Activated gamma-delta T cell (primary cell): Measurements from ENCODE around the gene FGGY.
"Not testable (repeated sequence)": the region's sequence is repeated elsewhere in the genome, so short reads cannot be mapped to it uniquely, and the experiment has no call there.

Experiments used
- DNase-seq: peaks from one replicate; lab custom pipeline; 2025; lab: John Stamatoyannopoulos, UW

FGGY gene

DNA sequence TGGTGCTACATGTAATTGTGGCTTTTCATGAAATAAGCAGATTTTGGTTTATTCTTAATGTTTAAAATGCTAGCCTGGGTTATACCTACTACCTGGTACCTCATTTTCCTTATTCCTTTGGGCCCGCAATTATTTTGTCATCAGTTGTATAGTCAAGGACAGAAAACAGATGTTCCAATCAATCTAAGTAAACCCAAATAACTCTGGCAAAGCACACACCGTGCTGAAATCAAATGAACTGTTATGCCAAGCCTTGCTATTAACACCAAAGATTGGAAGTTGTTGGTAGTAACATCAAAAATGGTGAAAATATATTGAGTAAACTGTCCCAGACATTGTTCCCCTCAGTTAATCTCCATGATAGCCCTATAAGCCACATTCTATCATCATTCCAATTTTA is 248.9 kb downstream of the FGGY start:
- DNase-seq = no peak

DNA sequence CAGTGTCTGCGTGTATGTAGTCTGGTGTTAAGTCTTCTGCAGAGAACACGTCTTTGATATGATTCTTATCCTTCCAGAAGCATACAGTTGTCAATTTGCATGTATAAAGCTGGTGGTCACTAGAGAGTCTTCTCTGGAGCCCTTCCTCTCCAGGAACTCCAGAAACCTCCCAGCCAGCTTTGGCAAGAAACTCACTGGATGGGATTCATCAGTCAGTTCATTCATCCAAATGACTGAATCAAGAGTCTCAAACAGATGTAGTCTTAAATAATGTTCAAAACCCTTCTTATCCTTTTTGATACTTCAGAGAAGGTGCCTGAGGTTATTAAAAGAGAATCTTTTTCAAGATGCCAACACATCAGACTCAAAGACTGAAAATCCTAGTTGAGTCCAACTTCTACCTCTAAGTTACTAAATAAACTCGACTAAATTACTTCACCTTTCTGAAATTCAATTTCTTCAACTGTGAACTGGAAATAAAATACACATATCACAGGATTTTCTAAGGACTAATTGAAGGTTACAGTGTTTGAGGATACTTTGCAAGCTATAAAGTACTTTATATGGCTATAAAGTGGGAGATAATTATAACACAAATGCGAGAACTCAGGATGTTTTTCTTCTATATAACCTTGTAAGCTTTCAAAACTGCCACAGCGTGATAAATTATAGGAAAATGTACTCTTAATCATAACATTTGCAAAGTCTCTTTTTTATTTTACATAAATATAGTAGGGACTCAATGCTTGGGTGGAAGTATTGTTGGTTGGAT is 252.4 kb downstream of the FGGY start:
- DNase-seq = no peak

DNA sequence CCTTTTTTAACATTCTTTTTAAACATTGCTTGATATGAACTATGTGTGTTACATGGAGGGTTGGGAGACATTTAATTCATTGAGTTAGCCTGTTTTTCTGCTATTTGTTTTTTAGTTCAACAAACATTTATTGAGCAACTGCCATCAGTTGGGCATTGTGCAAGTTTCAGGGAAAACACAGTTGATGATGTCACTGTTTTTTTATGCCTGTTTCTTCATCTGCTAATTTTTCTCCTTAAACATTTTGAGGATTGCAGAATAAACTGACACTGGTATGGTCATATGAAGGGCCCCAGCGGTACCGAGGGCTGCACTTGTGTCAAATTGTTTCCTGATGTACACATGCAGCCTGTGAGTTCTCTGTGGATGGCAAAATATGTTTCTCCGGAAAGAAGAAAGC is 253.0 kb downstream of the FGGY start:
- DNase-seq = no peak

DNA sequence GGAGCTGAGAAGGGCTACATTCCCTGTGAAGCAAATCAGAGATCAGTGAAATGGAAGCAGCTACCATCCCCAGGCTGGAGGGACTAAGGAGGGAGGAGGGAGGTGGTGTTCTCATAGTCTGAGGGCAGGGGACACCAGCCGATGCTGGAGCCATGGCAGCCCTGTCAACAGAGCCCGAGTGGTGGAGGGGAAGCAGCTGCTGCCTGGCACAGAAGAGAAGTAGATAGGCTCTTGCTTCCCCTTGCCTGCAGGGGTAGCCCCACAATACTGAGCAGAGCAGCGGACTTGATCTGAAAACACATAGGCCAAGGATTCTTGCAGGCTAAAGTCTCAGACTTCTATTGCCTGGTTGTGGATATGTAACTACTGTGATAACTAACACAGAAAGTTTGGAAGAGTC is 255.1 kb downstream of the FGGY start:
- DNase-seq = no peak

DNA sequence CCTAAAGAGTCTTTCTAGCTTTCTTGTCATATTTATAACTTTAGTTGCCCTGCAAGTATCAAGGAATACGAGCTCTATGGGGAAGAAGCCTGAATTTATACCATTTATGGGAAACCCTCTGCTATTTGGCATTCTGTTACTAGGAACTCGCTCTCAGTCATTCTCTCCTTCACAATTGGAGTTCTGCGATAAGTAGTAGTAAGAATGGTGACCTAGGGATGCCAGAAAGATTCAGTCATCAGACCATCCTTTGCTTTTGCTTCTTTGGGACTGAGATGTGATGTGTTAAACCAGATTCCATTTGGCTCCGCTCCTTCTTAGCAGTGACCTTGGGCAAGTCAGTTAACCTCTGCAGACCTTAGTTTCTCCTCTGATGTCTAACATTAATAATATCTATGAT is 256.5 kb downstream of the FGGY start:
- DNase-seq = no peak

DNA sequence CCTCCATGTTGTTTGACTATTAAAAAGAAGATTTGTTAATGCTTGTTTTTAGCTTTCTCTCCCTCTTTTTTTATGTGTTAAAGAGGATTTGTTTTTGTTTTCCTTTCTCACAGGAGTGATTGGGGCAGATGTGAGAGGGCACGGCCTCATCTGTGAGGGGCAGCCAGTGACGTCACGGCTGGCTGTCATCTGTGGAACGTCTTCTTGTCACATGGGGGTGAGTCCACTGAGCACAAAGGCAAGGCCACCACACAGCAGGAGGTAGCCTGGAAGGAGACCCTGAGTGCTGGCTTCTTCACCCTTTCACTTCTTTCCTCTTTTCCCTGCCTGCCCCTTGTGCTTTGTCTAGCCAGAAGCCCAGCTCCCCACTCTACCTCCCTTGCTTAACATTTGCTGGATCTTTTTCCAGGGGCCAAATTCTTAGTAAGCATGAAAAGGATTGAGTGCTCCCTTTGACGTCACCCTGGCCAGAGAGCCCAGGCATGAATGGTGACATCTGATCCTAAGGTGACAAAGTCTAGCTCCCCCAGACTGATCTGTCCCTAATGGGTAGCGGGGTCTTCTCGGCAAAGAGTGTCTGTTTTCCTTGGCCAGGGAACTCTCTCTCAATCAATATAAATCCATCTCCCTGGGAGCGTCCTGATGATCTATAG is 257.2 kb downstream of the FGGY start:
- no peak for DNase-seq

DNA sequence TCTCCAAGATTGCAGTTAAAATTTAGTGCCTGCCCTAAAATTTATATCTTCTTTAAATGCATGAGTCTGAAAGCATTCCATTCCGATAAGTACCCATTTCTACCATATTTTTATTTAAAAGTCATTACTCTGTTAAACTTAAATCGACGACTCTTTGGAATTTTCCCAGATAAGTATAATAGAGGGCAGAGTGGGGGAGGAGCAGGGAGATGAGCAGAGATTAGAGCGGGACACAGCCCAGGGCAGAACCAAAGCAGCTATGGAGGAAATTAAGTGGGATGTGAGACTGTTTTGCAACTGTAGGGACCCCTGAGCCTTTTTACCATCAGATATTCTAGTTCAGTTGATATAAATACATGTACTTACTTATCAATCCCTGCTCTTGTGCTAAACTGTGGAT is 257.9 kb downstream of the FGGY start:
- no peak for DNase-seq

DNA sequence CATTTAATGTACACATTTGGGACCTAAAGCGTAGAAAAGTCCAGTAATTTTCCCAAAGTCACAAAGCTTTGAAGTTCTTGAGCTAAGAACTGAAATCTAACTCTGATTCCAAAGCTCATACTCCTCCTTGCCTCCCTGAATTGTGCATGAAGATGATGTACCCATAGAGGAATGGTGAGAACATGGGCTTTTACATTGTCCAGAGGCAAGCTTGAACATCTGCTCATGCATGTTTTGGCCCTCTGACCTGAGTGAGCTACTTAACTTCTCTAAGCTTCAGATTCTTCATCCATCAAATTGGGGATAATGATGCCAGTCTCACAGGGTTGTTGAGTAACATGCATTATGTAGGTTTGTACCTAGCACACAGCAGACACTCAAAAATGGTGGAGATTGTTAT is 259.5 kb downstream of the FGGY start:
- DNase-seq = no peak

DNA sequence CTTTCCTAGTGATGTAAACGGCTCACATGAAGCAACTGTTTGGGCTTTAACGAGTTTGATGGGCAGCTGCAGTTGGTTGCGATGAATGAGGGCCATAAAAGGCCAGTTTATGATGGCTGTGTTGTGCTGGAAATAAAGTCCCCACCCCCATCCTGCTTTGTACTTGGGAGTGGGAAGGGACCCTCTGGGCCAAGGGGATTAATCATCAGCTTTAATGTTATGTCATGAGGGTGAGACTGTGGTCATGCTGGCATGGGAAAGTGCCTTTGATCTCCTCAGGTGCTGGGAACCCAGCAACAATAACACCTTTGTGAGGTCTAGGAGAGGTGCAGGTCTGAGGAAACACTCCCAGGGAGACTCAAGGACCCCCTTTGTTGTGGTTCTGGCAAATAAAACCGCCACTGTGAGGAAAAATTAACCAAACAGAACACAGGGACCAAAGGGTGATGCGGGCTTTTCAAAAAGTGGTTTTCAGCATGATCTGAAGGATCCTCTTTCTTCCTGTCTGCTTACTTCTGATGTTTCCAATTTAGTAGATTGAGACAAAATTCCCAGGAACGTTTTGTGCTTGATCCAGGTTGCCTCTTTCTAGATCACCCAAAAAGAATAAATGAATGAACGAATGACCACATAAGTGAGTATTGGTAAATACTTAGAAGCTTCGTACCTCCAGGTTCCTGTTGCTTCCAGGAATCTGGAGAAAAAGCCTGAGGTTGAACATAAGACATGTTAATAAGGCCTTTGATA is 260.1 kb downstream of the FGGY start:
- DNase-seq = no peak

DNA sequence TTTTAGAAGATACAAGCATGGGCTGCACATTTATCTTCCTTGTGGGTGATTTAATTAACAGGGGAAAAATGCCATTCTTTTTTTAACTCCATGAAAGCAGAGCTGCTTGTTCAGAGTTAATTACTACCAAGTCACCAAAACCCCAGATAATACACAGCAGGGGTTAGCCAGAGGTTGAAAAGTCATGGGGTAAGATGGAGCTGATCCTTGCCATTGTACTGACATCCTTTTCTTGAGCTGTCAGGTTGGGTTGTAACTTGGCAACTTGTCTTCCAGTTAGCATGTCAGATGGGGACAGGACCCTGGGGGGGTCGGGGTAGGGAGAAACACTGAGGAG is 260.6 kb downstream of the FGGY start:
- no peak for DNase-seq

DNA sequence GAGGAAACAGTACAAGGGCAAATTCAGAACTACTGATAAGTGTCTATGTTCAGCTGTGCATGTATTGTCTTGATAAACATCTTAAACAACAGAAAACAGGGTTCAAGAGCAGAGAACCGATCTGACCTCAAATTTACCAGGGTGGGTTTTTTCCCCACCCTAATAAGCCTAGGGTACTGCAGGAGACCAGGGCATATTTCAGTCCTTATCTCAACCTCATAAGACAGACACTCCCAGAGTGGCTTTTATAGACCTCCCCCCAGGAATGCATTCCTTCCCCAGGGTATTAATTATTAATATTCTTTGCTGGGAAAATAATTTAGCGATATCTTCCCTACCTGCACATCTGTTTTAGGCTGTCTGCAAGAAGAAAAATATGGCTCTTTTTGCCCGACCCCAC is 261.7 kb downstream of the FGGY start:
- not testable (repeated sequence) for DNase-seq

DNA sequence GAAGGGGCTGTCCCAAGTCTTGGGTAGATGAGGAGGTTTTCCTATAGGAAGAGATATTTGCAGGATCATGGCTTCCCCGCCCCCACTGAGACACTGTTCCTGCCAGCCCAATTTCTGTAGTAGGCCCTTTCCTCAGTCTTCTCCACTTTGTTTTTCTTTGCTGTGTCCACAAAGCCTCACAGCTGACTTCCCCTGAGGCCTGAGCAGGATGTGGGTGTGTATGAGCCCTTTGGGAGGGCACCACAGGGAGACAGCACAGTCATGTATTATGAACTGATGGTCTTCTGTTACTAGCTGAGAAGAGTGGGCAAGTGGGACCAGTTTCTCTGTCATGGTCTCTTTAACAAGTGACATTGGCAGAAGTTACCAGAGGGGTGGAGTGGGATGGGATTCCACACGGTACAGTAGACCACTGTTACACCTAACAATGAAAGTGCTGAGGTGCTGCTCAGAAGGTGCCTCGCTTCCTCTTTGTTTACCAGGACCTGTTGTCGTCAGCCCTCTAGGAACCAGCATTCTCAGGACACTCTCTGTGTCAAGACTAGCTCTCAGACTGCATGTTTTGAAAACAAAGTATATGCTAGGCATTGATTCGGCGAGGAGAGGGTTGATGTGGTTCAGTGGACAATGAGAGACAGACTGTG is 264.0 kb downstream of the FGGY start:
- DNase-seq = no peak

DNA sequence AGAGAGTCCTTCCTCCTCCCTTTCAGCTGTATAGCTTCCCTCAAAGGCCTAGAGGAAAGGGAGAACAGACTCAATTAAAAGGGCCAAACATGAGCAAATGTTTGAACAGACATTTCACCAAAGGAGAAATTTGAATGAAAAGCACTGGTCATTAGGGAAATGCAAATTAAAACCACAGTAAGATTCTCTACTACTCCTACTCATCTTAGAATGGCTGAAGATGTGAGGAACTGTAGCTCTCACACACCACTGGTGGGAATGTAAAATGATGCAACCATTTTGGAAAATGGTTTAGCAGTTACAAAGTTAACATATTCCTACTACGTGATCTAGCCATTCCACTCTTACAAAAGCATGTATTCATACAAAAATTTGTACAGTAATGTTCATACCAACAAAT is 264.9 kb downstream of the FGGY start:
- DNase-seq = no peak

DNA sequence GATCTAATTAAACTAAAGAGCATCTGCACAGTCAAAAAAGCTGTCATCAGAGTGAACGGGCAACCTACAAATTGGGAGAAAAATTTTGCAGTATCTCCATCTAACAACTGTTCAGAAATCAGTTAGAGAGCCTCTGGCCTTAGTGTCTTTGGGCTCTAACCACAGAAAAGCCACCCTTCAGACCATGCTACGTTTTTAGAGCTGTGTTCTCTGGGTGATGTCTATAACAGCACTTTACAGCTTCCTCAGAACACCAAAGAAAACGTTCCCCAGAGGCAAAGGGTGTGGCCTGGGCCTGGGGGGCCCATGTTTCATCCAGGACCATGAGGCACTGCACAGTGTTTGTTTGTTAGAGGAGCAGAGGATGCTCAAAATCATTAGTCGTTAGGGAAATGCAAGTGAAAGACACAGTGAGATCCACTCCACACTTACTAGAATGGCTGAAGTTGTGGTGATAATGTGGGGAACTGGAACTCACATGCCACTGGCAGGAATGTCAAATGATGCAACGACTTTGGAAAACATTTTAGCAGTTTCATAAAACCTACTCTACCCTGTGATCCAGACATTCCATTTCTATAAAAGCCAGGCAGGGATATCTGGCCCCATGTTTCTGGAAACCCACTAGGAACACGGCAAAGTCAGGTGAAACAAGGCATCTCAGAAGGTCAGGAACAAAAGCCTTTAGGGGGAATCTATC is 267.4 kb downstream of the FGGY start:
- DNase-seq = no peak

DNA sequence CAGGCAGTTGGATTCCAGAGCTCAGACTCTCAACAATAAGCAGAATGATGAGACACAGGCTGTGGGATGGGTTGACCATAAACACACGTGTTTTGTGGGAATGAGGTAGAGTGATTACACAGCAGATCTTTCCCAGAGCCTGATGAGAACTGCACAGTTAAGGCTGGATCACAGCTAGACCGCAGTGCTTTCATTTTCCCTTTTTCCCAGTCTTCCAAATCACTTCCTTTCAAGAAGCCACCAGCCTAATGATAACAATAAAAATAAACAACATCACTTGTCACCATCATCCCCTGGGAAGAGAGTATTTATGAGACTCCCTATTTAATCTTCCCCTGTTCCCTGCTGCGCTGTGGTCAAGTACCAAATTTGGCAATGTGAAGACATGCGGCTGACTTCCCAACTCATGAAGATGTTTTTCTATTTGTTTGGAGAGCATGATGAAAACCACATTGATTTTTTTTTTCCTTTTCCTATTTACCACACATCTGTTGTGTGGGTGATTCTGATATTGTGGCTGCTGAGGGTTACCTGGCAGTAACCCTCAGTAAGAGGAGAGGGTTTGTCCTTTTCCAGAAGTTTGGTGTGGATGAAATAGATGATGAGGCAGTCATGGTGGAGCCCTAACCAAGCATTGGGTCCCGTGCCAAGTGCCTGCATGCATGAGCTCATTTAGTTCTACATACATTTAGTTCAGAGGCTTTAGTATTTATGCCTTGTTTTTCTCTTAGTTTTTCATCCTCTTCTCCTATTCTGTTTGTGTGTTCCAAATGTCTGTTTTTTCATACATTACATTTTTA is 268.9 kb downstream of the FGGY start:
- no peak for DNase-seq

DNA sequence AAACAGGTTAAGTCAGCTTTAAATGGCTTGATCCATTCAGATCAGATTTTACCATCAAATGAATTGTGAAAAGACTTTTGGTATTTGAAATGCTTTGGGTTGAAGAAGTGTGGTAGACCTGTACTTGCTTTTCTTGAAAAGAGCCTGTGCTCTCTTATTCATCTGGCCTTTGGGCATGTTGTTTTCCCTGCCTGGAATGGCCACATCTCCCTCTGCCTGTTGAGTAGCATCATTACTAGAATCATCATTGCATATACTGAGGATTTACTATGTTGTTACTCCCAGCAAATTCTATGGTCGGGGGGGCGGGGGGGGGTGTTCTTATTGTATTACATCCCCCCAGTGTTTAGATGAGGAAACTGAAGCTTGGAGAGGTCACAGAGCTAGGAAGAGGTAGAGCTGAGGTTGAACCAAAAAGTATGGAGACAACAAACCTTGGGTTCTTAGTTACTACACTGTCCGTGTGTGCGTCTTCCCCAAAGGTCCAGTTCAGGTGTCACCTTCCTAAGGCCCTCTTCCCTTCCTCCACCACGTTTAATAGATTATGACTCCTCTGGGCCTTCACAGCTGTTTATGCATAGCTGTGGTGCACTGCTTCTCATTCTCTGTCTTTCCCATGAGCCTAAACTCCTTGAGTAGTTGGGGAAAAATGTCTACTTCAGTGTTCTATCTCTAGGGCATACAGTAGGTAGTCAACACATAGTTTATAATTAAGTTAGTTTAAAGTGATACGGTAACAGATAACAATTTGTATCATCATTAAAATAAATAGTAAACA is 271.5 kb downstream of the FGGY start:
- DNase-seq = no peak

DNA sequence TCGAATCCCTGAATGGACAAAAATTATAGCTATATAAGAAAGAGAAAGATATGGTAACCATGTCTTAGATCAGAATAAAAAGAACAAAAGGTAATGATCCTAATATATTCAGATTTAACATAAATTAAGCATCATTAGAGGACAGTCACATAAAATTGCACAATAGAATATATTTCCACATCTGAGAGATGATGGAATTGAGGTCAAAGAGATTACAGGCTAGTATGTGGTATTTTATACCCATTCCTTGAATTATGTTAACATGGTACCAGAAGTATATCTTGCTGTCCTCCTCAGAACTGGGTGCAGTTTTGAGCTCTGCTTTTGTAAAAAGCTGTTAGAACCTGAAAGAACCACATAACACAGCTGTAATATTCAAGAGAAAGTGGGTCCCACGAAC is 272.3 kb downstream of the FGGY start:
- no peak for DNase-seq

DNA sequence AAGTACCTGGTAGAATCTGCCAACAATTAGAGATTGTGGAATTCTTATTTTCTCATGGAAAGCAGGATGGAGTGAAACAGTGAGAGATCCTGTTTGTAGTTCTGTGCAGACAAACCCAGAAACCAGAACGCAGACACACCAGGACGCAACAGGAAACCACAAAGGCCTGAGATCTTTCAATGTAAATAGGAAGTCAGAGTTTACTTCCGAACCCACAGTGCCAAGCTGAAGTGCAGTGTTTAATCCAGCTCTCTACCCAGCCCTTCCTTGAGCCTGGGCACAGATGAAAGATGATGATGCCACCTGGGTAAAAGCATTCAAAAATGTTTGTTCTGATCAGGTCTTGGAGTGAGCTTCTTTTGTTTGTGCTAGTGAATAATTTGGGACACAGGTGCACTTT is 273.6 kb downstream of the FGGY start:
- no peak for DNase-seq

DNA sequence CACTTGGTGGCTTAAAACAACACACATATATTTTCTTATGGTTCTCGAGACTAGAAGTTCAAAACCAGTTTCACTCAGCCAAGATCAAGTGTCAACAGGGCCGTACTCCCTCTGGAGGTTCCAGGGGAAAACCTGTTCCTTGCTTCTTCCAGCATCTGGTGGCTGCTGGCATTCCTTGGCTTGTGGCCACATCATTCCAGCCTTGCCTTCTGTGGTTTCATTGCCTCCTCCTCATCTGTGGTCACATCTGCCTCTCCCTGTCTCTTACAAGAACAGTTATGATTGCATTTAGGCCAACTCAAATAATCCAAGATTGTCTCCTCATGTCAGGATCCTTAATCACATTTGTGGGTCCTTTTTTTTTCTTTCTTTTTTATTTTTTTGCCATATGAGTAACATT is 277.2 kb downstream of the FGGY start:
- no peak for DNase-seq

DNA sequence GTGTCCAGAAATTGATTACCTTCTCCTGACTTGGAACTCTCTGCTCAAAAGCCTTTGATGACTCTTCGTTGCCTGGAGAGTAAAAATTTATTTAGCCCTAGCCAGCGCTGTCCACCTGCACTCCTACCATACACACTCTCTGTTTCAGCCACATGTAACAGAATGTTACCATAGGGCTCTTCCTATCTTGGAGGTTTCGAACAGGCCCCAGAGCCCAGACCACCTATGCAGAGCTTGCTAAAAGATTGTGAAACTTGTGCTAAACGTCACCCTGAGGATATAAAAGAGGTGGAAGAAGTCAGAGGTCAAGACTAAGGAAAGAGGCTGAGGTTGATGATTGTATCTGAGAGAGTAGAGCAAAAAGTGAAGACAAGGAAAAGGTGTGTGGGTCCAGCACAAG is 280.9 kb downstream of the FGGY start:
- DNase-seq = no peak

DNA sequence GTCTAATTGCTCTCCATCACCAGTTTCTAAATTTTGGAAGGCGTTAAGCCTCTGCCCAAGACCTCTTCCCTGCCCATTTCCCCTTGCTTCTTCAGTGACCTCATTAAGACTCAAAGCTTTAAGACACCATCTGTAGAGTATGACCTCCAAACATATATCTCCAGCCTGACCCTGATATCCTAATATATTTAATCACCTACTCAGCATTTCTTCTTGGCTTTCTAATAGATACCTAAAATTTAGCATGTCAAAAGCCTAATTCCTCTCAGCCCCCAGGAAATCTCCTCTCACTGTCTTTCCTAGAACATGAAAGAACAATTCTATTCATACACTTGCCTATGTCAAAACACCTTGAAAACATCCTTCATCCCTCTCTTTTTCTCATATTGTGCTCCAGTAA is 282.3 kb downstream of the FGGY start:
- no peak for DNase-seq
